HepG2 (cell line): ENCODE data around the gene CNPPD1. TPM values are rescaled to one million over a fixed set of nuclear protein-coding genes. Genes with fewer than 3 reads are reported as not detected.
A peak's percentile ranks its signal among the peaks of the same experiment; 100 is the strongest.

Experiments
- AGO2 ChIP-seq: fragments of 200-400 bp; formaldehyde crosslinking; optimal IDR thresholded peaks from 2 replicates; pipeline ENCODE3; 2017; ENCODE audit warnings: mild to moderate bottlenecking, low read depth, low read length, moderate library complexity
- ATF7 ChIP-seq, 2 experiments: fragments of 450-650 bp in 1 of 2; sonication (generic) in 1 of 2; formaldehyde crosslinking in 1 of 2; IDR thresholded peaks; 2 replicates each; pipeline versions ENCODE4 v1.4.0 to v1.6.1; 2016 to 2020; ENCODE audit warnings: antibody characterized with exemption in 1 of 2, mild to moderate bottlenecking in 1 of 2, missing genetic modification reagents in 1 of 2
- EZH2 ChIP-seq: conservative IDR thresholded peaks from 2 replicates; pipeline ENCODE4 v1.6.1; 2012; ENCODE audit warnings: mild to moderate bottlenecking, low read depth, low read length, moderate library complexity
- FOXA1 ChIP-seq, 2 experiments: fragments of 450-650 bp in 1 of 2; sonication (generic) in 1 of 2; formaldehyde crosslinking in 1 of 2; IDR thresholded peaks; 2 replicates each; pipeline versions ENCODE4 v1.4.0 to v1.6.1; 2016 to 2020; ENCODE audit warnings: missing genetic modification reagents in 1 of 2
- HHEX ChIP-seq: IDR thresholded peaks from 2 replicates; pipeline ENCODE4 v1.6.1; 2016; ENCODE audit warnings: control low read depth
- HNF4G ChIP-seq, 2 experiments: sonication (generic) in 1 of 2; formaldehyde crosslinking in 1 of 2; IDR thresholded peaks; 2 replicates each; pipeline versions ENCODE4 v1.4.0 to v1.6.1; 2011 to 2020; ENCODE audit warnings: borderline replicate concordance in 2 of 2, low read depth in 2 of 2, mild to moderate bottlenecking in 2 of 2, low read length in 1 of 2, missing genetic modification reagents in 1 of 2, moderate library complexity in 1 of 2
- KDM3A ChIP-seq: IDR thresholded peaks from 2 replicates; pipeline ENCODE4 v1.6.1; 2018; ENCODE audit warnings: low read depth, missing compliant biosample characterization
- LRRFIP1 ChIP-seq: sonication (generic); formaldehyde crosslinking; conservative IDR thresholded peaks from 2 replicates; pipeline ENCODE4 v1.4.0; 2020; ENCODE audit warnings: missing genetic modification reagents
- MIER3 ChIP-seq: IDR thresholded peaks from 2 replicates; pipeline ENCODE4 v1.6.1; 2016; ENCODE audit warnings: missing compliant biosample characterization, borderline replicate concordance
- RBM39 ChIP-seq: fragments of 200-400 bp; formaldehyde crosslinking; IDR thresholded peaks from one replicate; pipeline ENCODE4 v1.6.1; 2018; ENCODE audit warnings: antibody characterized with exemption, mild to moderate bottlenecking, low read depth, low read length; ENCODE audit not compliant: poor library complexity, severe bottlenecking
- SKIL ChIP-seq: sonication (generic); formaldehyde crosslinking; IDR thresholded peaks from 2 replicates; pipeline ENCODE4 v1.8.0; 2022; ENCODE audit warnings: missing genetic modification reagents, mild to moderate bottlenecking, moderate library complexity, borderline replicate concordance
- U2AF1 ChIP-seq: fragments of 200-400 bp; formaldehyde crosslinking; optimal IDR thresholded peaks from 2 replicates; pipeline ENCODE3; 2017; ENCODE audit warnings: mild to moderate bottlenecking, low read depth, low read length
- ZNF30 ChIP-seq: sonication (generic); formaldehyde crosslinking; IDR thresholded peaks from 2 replicates; pipeline ENCODE4 v1.5.0; 2020; ENCODE audit warnings: mild to moderate bottlenecking, missing genetic modification reagents
- ZNF383 ChIP-seq: sonication (generic); formaldehyde crosslinking; IDR thresholded peaks from 2 replicates; pipeline ENCODE4 v1.4.0; 2020; ENCODE audit warnings: missing genetic modification reagents, mild to moderate bottlenecking, borderline replicate concordance
- ZNF709 ChIP-seq: sonication (generic); formaldehyde crosslinking; IDR thresholded peaks from 2 replicates; pipeline ENCODE4 v1.5.0; 2020; ENCODE audit warnings: mild to moderate bottlenecking, missing genetic modification reagents
- ZNF776 ChIP-seq: sonication (generic); formaldehyde crosslinking; IDR thresholded peaks from 2 replicates; pipeline ENCODE4 v1.4.0; 2020; ENCODE audit warnings: mild to moderate bottlenecking, missing genetic modification reagents
- ZNF792 ChIP-seq: IDR thresholded peaks from 2 replicates; pipeline ENCODE4 v1.6.1; 2016
- ZSCAN21 ChIP-seq: sonication (generic); formaldehyde crosslinking; IDR thresholded peaks from 2 replicates; pipeline ENCODE4 v1.8.0; 2022; ENCODE audit warnings: mild to moderate bottlenecking, missing genetic modification reagents, moderate library complexity, borderline replicate concordance
- ZSCAN22 ChIP-seq: sonication (generic); formaldehyde crosslinking; IDR thresholded peaks from 2 replicates; pipeline ENCODE4 v1.4.0; 2020; ENCODE audit warnings: mild to moderate bottlenecking, missing genetic modification reagents
- polyA plus RNA-seq, 8 experiments: library from polyadenylated mRNA; depleted of rRNA in 3 of 8; stranded (reverse) in 7 of 8; unstranded in 1 of 8; fragments of >200 nt; fragmentation: Illumina TruSeq in 4 of 8; extraction: Trizol in 4 of 8; gene quantifications; 2 replicates each; pipeline versions ENCODE4 v1.2.1 to v1.2.3, GENCODE V29; 2011 to 2016; ENCODE audit warnings: low read depth in 4 of 8, missing spikeins in 1 of 8, mixed read lengths in 1 of 8; ENCODE audit not compliant: insufficient read depth in 1 of 8
- total RNA-seq, 5 experiments: library from RNA; depleted of rRNA; stranded (reverse); fragments of >200 nt; fragmentation: Illumina TruSeq; extraction: Trizol; gene quantifications; 2 replicates each; pipeline ENCODE4 v1.2.3, GENCODE V29; 2016; ENCODE audit warnings: low read depth in 1 of 5

The CNPPD1 gene
- total and polyA plus RNA-seq, 2 of the 13 experiments (the other 11 are each of a cell fraction or from before 2014, with no cell fraction given): 35.5 to 49.4 TPM

GRCh38 chr2:219218732-219219701, 42.3 kb upstream of the CNPPD1 start, which contains the start of gene ABCB6 (continued):
- TF ChIP-seq AGO2 (peak; percentile 99), ZNF776 (CRISPR knock-in tag) (peak; percentile 100), U2AF1 (peak; percentile 40), ZNF792 (CRISPR knock-in tag) (peak; percentile 95), SKIL (CRISPR knock-in tag) (no peak), KDM3A (peak; percentile 95), ZNF709 (CRISPR knock-in tag) (peak; percentile 98), LRRFIP1 (peak; percentile 63; the same call in 1 of the 2 replicates), HNF4G (IDR thresholded peaks at IDR 0.05; ENCODE audit: borderline replicate concordance, low read depth, low read length) (no peak; the same call in 1 of the 2 replicates), HNF4G (CRISPR knock-in tag; IDR thresholded peaks at IDR 0.05; ENCODE audit: borderline replicate concordance, low read depth) (peak; percentile 77), FOXA1 (IDR thresholded peaks at IDR 0.05) (no peak), FOXA1 (CRISPR knock-in tag; IDR thresholded peaks at IDR 0.05) (peak; percentile 26; the same call in 1 of the 2 replicates), ZSCAN21 (CRISPR knock-in tag) (peak; percentile 98), ZNF383 (CRISPR knock-in tag) (no peak), ZNF30 (peak; percentile 94; the same call in 1 of the 2 replicates), MIER3 (CRISPR knock-in tag) (peak; percentile 48; the same call in 1 of the 2 replicates), RBM39 (no peak), ZSCAN22 (no peak; the same call in 1 of the 2 replicates), ATF7 (IDR thresholded peaks at IDR 0.05) (no peak), ATF7 (CRISPR knock-in tag; IDR thresholded peaks at IDR 0.05) (no peak), EZH2 (no peak), HHEX (CRISPR knock-in tag) (no peak)
